HepG2 (cell line): ENCODE results near the gene ADPRHL1. TPM values are rescaled to one million over a fixed set of nuclear protein-coding genes. Genes with fewer than 3 reads are reported as not detected.

Source experiments
- ATAC-seq: fragments of 200-7000 bp; cut with Tn5 transposase; 3 replicates; pipeline ENCODE4 v1.9.1; 2020; ENCODE audit warnings: mild to moderate bottlenecking, moderate library complexity
- BruUV-seq: library from RNA; stranded (reverse); fragments of 400-500 nt; replicated peaks from 2 replicates; lab custom pipeline; 2021; lab: Mats Ljungman, UMichigan
- CTCF ChIA-PET: fragments of 300-600 bp; formaldehyde crosslinking; extraction: SDS; loops from one replicate; lab custom pipeline; 2021; ENCODE audit warnings: low total read pairs, inconsistent platforms, low intra/inter-chr PET ratio; lab: Yijun Ruan, JAX
- POLR2A ChIA-PET: fragments of 350-600 bp; sonication (Branson Sonifier 250); formaldehyde crosslinking; loops from one replicate; lab custom pipeline; 2020; ENCODE audit warnings: antibody characterized with exemption, inconsistent platforms; lab: Yijun Ruan, JAX
- DNase-seq: peaks from one replicate; pipeline ENCODE4 v3.0.0-alpha.2; 2015; ENCODE audit warnings: low spot score
- FAIRE-seq: peaks from 3 replicates; lab custom pipeline; 2011; peaks lifted over from hg19 to GRCh38; lab: Jason Lieb, UNC
- H2AFZ ChIP-seq: one replicate; pipeline ENCODE4 v1.6.1; 2011; ENCODE audit warnings: low read length, inconsistent platforms
- H3K27ac ChIP-seq: fragments of 300-600 bp; 3 replicates; pipeline ENCODE4 v1.8.0; 2011; ENCODE audit warnings: mixed run types, mild to moderate bottlenecking, mixed read lengths, low read length, inconsistent platforms; ENCODE audit not compliant: insufficient read depth; ENCODE audit errors: extremely low read length
- H3K27me3 ChIP-seq, 2 experiments: fragments of 200-600 bp in 1 of 2; 2 replicates in 1 of 2; 3 replicates in 1 of 2; pipeline versions ENCODE4 v1.6.0 to v1.8.0; 2011; ENCODE audit warnings: low read length in 2 of 2, mild to moderate bottlenecking in 2 of 2, moderate library complexity in 2 of 2, inconsistent platforms in 1 of 2; ENCODE audit not compliant: insufficient read depth in 2 of 2, control insufficient read depth in 1 of 2
- H3K36me3 ChIP-seq, 2 experiments: fragments of 200-600 bp in 1 of 2; replicated peaks in 1 of 2; 2 replicates in 1 of 2; 3 replicates in 1 of 2; pipeline versions ENCODE4 v1.5.1 to v1.8.0; 2011; ENCODE audit warnings: low read length in 2 of 2, inconsistent platforms in 1 of 2; ENCODE audit not compliant: insufficient read depth in 2 of 2, control insufficient read depth in 1 of 2
- H3K4me1 ChIP-seq: 2 replicates; pipeline ENCODE4 v1.5.1; 2012; ENCODE audit warnings: low read length, inconsistent platforms; ENCODE audit not compliant: insufficient read depth
- H3K4me2 ChIP-seq: 2 replicates; pipeline ENCODE4 v1.6.0; 2011; ENCODE audit warnings: low read depth, low read length, inconsistent platforms
- H3K4me3 ChIP-seq, 3 experiments: fragments of 200-600 bp in 1 of 3; sonication (generic), shearing (Covaris generic) in 1 of 3; replicated peaks in 1 of 3; 2 replicates each; pipeline ENCODE4 v1.5.1; 2011 to 2016; ENCODE audit warnings: low read length in 3 of 3, inconsistent platforms in 2 of 3, low read depth in 2 of 3, mild to moderate bottlenecking in 2 of 3, control low read depth in 1 of 3, mixed read lengths in 1 of 3; ENCODE audit not compliant: insufficient read depth in 1 of 3
- H3K79me2 ChIP-seq: one replicate; pipeline ENCODE4 v1.6.1; 2011; ENCODE audit warnings: low read length, inconsistent platforms; ENCODE audit not compliant: insufficient read depth
- H3K9ac ChIP-seq: 2 replicates; pipeline ENCODE4 v1.6.0; 2011; ENCODE audit warnings: mild to moderate bottlenecking, low read depth, low read length, inconsistent platforms; ENCODE audit not compliant: insufficient read depth
- H3K9me3 ChIP-seq: 2 replicates; pipeline ENCODE4 v1.5.1; 2012; ENCODE audit warnings: mild to moderate bottlenecking, low read length
- H4K20me1 ChIP-seq: 2 replicates; pipeline ENCODE4 v1.6.0; 2011; ENCODE audit warnings: inconsistent platforms, mild to moderate bottlenecking, low read length, moderate library complexity; ENCODE audit not compliant: insufficient read depth
- ATF7 ChIP-seq, 2 experiments: fragments of 450-650 bp in 1 of 2; sonication (generic) in 1 of 2; formaldehyde crosslinking in 1 of 2; IDR thresholded peaks; 2 replicates each; pipeline versions ENCODE4 v1.4.0 to v1.6.1; 2016 to 2020; ENCODE audit warnings: antibody characterized with exemption in 1 of 2, mild to moderate bottlenecking in 1 of 2, missing genetic modification reagents in 1 of 2
- BCLAF1 ChIP-seq: fragments of 450-650 bp; IDR thresholded peaks from 2 replicates; pipeline ENCODE4 v1.6.1; 2017; ENCODE audit warnings: mild to moderate bottlenecking
- CREB1 ChIP-seq, 2 experiments: fragments of 450-650 bp in 1 of 2; IDR thresholded peaks; 2 replicates each; pipeline ENCODE4 v1.6.1; 2016 to 2017; ENCODE audit warnings: control low read depth in 1 of 2, mild to moderate bottlenecking in 1 of 2, missing compliant biosample characterization in 1 of 2, missing genetic modification characterization in 1 of 2
- HNF4G ChIP-seq, 2 experiments: sonication (generic) in 1 of 2; formaldehyde crosslinking in 1 of 2; IDR thresholded peaks; 2 replicates each; pipeline versions ENCODE4 v1.4.0 to v1.6.1; 2011 to 2020; ENCODE audit warnings: borderline replicate concordance in 2 of 2, low read depth in 2 of 2, mild to moderate bottlenecking in 2 of 2, low read length in 1 of 2, missing genetic modification reagents in 1 of 2, moderate library complexity in 1 of 2
- MLX ChIP-seq: IDR thresholded peaks from 2 replicates; pipeline ENCODE4 v1.6.1; 2016
- RAD21 ChIP-seq: fragments of 450-650 bp; formaldehyde crosslinking; IDR thresholded peaks from 2 replicates; pipeline ENCODE4 v1.5.0; 2020; ENCODE audit warnings: mild to moderate bottlenecking
- TFE3 ChIP-seq: IDR thresholded peaks from 2 replicates; pipeline ENCODE4 v1.6.1; 2016
- YEATS2 ChIP-seq: sonication (generic); formaldehyde crosslinking; IDR thresholded peaks from 2 replicates; pipeline ENCODE4 v1.4.0; 2020; ENCODE audit warnings: missing genetic modification reagents, borderline replicate concordance
- ZNF235 ChIP-seq: sonication (generic); formaldehyde crosslinking; IDR thresholded peaks from 2 replicates; pipeline ENCODE4 v1.8.1; 2023; ENCODE audit warnings: mild to moderate bottlenecking, missing genetic modification reagents, borderline replicate concordance
- ZNF264 ChIP-seq: sonication (generic); formaldehyde crosslinking; IDR thresholded peaks from 2 replicates; pipeline ENCODE4 v1.4.0; 2020; ENCODE audit warnings: missing genetic modification reagents
- ZSCAN25 ChIP-seq: sonication (generic); formaldehyde crosslinking; IDR thresholded peaks from 2 replicates; pipeline ENCODE4 v1.8.0; 2022; ENCODE audit warnings: mild to moderate bottlenecking, missing genetic modification reagents
- WGBS: methylation state at CpG from one replicate; pipeline ENCODE4 v1.1.6; 2017; ENCODE audit warnings: low lambda C conversion rate; 5-methylcytosine and 5-hydroxymethylcytosine counted together
- in situ Hi-C: cut with HindIII; loops from 2 replicates; pipeline ENCODE4 v1.10.0; 2017; ENCODE audit warnings: low pct_unique_long_range_greater_than_20kb; ENCODE audit not compliant: extremely low pct_ligation_motif_present
- intact Hi-C: fragments of 100-400 bp; cut with micrococcal nuclease; formaldehyde crosslinking; loops from one replicate; pipeline ENCODE4 v1.10.0; 2022; ENCODE audit not compliant: unreplicated experiment
- polyA plus RNA-seq, 8 experiments: library from polyadenylated mRNA; depleted of rRNA in 3 of 8; stranded (reverse) in 7 of 8; unstranded in 1 of 8; fragments of >200 nt; fragmentation: Illumina TruSeq in 4 of 8; extraction: Trizol in 4 of 8; gene quantifications; 2 replicates each; pipeline versions ENCODE4 v1.2.1 to v1.2.3, GENCODE V29; 2011 to 2016; ENCODE audit warnings: low read depth in 4 of 8, missing spikeins in 1 of 8, mixed read lengths in 1 of 8; ENCODE audit not compliant: insufficient read depth in 1 of 8
- total RNA-seq, 5 experiments: library from RNA; depleted of rRNA; stranded (reverse); fragments of >200 nt; fragmentation: Illumina TruSeq; extraction: Trizol; gene quantifications; 2 replicates each; pipeline ENCODE4 v1.2.3, GENCODE V29; 2016; ENCODE audit warnings: low read depth in 1 of 5

Gene ADPRHL1
- total and polyA plus RNA-seq, 2 of the 13 experiments (the other 11 are each of a cell fraction or from before 2014, with no cell fraction given), result 0.34 to 0.40 TPM

- Histone ChIP-seq H3K4me2 (no peak overlapping the region), H3K36me3 (no peaks in the 10 kb centered on the region), H3K4me3 (no peak overlapping the region), H4K20me1 (no peaks in the 10 kb centered on the region), H3K9me3 (no peaks in the 10 kb centered on the region)
- in situ Hi-C loops, result no loop called here
- no peak for ATAC-seq
- TF ChIP-seq CREB1 (IDR thresholded peaks at IDR 0.05) (peak; percentile 76), CREB1 (CRISPR knock-in tag; IDR thresholded peaks at IDR 0.05) (no peak), YEATS2 (no peak), ATF7 (IDR thresholded peaks at IDR 0.05) (peak; percentile 45), ATF7 (CRISPR knock-in tag; IDR thresholded peaks at IDR 0.05) (no peak)
- TF ChIP-seq, all 625 proteins: peak for 2
- no peak overlapping the region for H3K27ac ChIP-seq
- no peak overlapping the region for H2AFZ ChIP-seq
- no TSS peak for BruUV-seq
- 34% methylated on average over 5 of the region's 8 CpGs for WGBS
- peaks cover 4 to 41% of the 10 kb centered on the region in 2 experiments for H3K27me3 ChIP-seq
- no peak overlapping the region for H3K9ac ChIP-seq
- intact Hi-C loops, result no loop called here
- FAIRE-seq (no peak), DNase-seq (no peak)
- ChIA-PET CTCF (no interaction called here), POLR2A (no interaction called here)
- no peaks in the 10 kb centered on the region for H3K79me2 ChIP-seq
- H3K4me1 ChIP-seq, result peaks cover 24% of the 10 kb centered on the region
These were observed 78.6 kb downstream of the ADPRHL1 start for GRCh38 chr13:113374511-113375175.

- no peaks in the 10 kb centered on the region for H3K36me3 ChIP-seq
- H4K20me1 ChIP-seq, result no peaks in the 10 kb centered on the region
- H3K9ac ChIP-seq, result no peak overlapping the region
- H3K4me3 ChIP-seq, result no peak overlapping the region
- no peak for DNase-seq
- no peak for ATAC-seq
- in situ Hi-C loops (no loop called here), intact Hi-C loops (loop anchor here (1.0 kb wide), 1 partner anchor 99 kb away; no protein-coding TSS in a partner anchor)
- ChIA-PET POLR2A (interaction anchor here (1.6 kb wide), 1 partner anchor 11 kb away, joined by 3 read pairs; no protein-coding TSS in a partner anchor), CTCF (no interaction called here)
- H3K27ac ChIP-seq, result no peak overlapping the region
- H3K9me3 ChIP-seq, result no peaks in the 10 kb centered on the region
- 50% methylated on average over 9 of the region's 20 CpGs for WGBS
- H3K27me3 ChIP-seq, result peaks cover 6 to 38% of the 10 kb centered on the region in 2 experiments
- BruUV-seq, result no TSS peak
- no peak overlapping the region for H3K4me2 ChIP-seq
- H2AFZ ChIP-seq, result no peak overlapping the region
- FAIRE-seq, result no peak
- H3K4me1 ChIP-seq, result peaks cover 17% of the 10 kb centered on the region
- TF ChIP-seq ZNF235, result no peak
- TF ChIP-seq TFE3 (CRISPR knock-in tag), result no peak
- no peak for TF ChIP-seq ZSCAN25
- TF ChIP-seq BCLAF1, result no peak
- TF ChIP-seq RAD21 (CRISPR knock-in tag), result no peak
- no peak for TF ChIP-seq MLX (CRISPR knock-in tag)
- TF ChIP-seq HNF4G (IDR thresholded peaks at IDR 0.05; ENCODE audit: borderline replicate concordance, low read depth, low read length), result no peak
- no peak for TF ChIP-seq HNF4G (CRISPR knock-in tag; IDR thresholded peaks at IDR 0.05; ENCODE audit: borderline replicate concordance, low read depth)
- no peak for TF ChIP-seq ZNF264
- no peaks in the 10 kb centered on the region for H3K79me2 ChIP-seq
These were observed 79.3 kb downstream of the ADPRHL1 start for GRCh38 chr13:113373811-113374485.
